Large intestine (tissue), 3 donors: ENCODE results near the gene CCR3. TPM values are rescaled to one million over a fixed set of nuclear protein-coding genes. Genes with fewer than 3 reads are reported as not detected.
A peak's percentile ranks its signal among the peaks of the same experiment; 100 is the strongest.

ENCODE experiments used
- DNase-seq, 2 donors: peaks; one replicate each; pipeline versions ENCODE4 v3.0.0 to v3.0.0-alpha.2; 2013
- H3K27ac ChIP-seq: one replicate; pipeline ENCODE4 v1.5.1; 2013; ENCODE audit warnings: low read length
- H3K27me3 ChIP-seq: 2 replicates; pipeline ENCODE4 v1.6.1; 2013; ENCODE audit warnings: low read length; ENCODE audit not compliant: control insufficient read depth, insufficient read depth
- H3K36me3 ChIP-seq: 2 replicates; pipeline ENCODE4 v1.6.1; 2013; ENCODE audit warnings: low read length; ENCODE audit not compliant: control insufficient read depth, insufficient read depth
- H3K4me1 ChIP-seq: one replicate; pipeline ENCODE4 v1.6.1; 2013; ENCODE audit warnings: low read length; ENCODE audit not compliant: control insufficient read depth, insufficient read depth
- H3K4me3 ChIP-seq: one replicate; pipeline ENCODE4 v1.5.1; 2013; ENCODE audit warnings: low read length
- H3K9me3 ChIP-seq: one replicate; pipeline ENCODE4 v1.6.1; 2013; ENCODE audit warnings: mild to moderate bottlenecking, low read depth, low read length, moderate library complexity; ENCODE audit not compliant: control insufficient read depth
- WGBS: methylation state at CpG from one replicate; pipeline ENCODE4 v1.1.5; 2013; ENCODE audit warnings: low lambda C conversion rate; ENCODE audit not compliant: insufficient coverage; 5-methylcytosine and 5-hydroxymethylcytosine counted together
- polyA plus RNA-seq: library from polyadenylated mRNA; unstranded; fragments of 120-200 nt; gene quantifications from one replicate; pipeline ENCODE4 v1.2.1, GENCODE V29; 2013

CCR3 gene
- polyA plus RNA-seq, 1 donor: 0.15 TPM

DNA sequence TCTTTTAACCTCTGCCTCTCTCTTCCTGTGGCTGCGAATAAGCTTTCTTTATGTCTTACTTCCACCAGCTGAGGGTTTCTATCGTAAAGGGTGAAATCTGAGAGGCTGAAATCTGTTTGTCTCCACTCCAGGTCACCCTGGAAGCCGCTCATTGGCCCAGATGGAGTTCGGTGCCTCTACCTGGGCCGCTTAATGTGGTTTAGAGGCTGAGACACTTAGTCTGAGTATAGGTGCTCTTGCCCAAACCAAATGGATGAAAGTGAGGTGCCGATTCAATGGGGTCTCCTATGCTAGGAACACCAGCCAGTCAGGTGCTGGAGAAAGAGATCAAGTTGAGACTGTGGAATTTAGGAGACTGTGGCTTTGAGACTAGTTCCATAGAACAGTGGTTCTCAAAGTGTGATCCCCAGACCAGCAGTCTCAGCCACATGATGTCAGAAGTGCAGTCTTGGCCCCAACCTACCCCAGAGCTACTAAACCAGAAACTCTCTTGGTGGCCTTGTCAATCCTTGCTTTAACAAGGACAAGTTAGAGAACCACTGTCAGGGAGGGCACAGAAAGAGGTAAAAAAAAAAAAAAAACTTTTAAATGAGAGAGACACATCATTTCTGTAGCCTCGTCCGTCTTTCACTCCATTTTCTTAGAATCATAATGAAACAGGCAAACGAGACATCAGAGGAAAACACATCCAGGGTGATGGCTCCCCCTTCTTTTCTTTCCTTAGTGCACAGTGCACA is 56.8 kb downstream of the CCR3 start:
- Histone ChIP-seq H3K9me3 (no peaks in the 10 kb centered on the region), H3K27ac (no peak overlapping the region), H3K4me3 (no peak overlapping the region), H3K27me3 (peaks cover 9% of the 10 kb centered on the region), H3K4me1 (no peaks in the 10 kb centered on the region), H3K36me3 (no peaks in the 10 kb centered on the region)
- DNase-seq: no peak
- whole genome bisulfite sequencing: 57% methylated on average over 3 of the region's 9 CpGs

DNA sequence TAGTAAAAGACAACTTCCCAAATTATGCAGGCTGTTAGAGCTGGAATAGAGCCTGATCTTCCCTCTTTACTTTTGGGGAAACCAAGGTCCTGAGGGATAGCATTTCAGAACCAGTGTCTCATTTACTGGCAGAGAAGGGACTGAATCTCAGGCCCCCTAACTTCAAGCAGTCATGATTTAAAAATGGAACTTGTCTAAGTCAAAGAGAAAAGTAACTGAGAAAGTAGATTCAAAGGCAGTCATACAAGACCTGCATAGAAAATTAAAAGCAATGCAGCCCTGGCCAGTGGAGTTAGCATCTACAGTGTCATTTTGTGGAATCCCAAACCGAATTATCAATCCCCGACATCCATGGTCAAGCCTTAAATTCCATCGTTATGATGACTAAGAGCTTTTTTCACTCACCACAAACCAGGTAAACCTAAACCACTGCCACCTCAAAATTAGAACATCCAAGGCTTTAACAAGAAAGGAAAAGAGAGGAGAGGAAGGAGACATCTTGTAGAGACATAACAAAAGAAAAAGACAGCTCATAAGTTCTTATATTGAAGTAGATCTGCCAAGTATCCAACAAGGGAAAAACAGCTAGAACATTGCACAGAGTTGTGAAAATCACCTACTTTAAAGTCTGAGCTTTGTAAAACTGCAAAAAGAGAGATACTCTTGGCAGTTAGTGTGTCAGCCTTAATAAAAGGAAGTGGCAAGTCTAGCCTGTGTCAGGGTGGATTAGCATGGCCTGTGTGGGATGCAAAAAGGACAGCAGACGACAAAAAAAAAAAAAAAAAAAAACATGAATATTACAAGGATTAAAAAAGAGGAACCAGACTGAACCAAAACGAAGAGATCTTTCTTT is 57.6 kb downstream of the CCR3 start:
- Histone ChIP-seq H3K36me3 (no peaks in the 10 kb centered on the region), H3K27ac (no peak overlapping the region), H3K4me3 (no peak overlapping the region), H3K4me1 (no peaks in the 10 kb centered on the region), H3K9me3 (no peaks in the 10 kb centered on the region), H3K27me3 (peaks cover 9% of the 10 kb centered on the region)
- DNase-seq: no peak
- WGBS: 87% methylated on average over 3 of the region's 5 CpGs

DNA sequence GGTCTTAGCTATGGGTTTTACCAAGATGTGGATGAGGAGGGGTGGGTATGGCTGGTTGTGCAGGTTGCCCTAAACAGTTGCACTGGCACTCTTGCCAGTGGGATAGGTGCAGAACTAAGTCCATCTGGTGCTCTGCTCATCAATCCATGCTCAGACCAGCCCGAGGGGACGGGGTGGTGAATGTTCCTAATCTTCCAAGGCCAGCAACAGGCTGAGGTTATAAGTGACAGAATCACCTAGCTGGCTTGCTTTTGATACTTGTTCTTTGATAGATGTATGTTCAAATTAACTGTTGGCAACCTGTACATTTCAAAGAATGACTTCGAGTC is 58.2 kb downstream of the CCR3 start:
- H3K4me1 ChIP-seq: no peaks in the 10 kb centered on the region
- no peaks in the 10 kb centered on the region for H3K36me3 ChIP-seq
- WGBS: 100% methylated on average over 1 of the region's 3 CpGs
- no peaks in the 10 kb centered on the region for H3K9me3 ChIP-seq
- H3K27ac ChIP-seq: no peak overlapping the region
- peaks cover 9% of the 10 kb centered on the region for H3K27me3 ChIP-seq
- no peak overlapping the region for H3K4me3 ChIP-seq
- DNase-seq: no peak

DNA sequence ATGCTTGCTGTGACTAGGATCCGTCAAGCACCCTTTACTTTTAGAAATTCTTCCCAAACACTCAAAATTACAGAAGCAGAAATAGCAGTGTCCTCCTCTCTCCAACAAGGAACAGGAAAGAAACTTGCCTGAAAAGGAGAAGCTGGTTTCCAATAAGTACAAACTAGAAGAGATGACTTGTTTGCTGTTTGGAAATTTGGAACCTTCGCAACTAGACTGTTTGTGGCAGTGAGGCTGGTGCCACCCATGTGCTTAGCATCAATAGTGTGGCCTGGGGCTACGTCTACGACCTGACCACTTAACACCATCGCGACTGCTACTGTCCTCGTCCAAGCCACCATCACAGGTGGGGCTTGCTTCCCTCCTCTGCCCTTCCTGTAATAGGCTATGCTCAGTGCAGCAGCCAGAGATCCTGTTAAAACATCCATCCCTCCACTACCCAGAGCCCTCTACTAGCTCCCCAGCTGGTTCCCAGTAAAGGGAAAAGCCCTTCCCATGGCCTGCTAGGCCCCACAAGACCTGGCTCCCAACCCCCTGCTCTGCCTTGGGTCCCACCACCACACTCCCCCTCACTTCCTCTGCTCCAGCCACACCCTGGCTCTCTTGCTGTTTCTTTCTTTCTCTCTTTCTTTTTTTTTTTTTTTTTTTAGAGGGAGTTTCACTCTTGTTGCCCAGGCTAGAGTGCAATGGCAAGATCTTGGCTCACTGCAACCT is 59.0 kb downstream of the CCR3 start:
- Histone ChIP-seq H3K4me3 (no peak overlapping the region), H3K27ac (no peak overlapping the region), H3K27me3 (peaks cover 9% of the 10 kb centered on the region), H3K36me3 (no peaks in the 10 kb centered on the region), H3K9me3 (no peaks in the 10 kb centered on the region), H3K4me1 (no peaks in the 10 kb centered on the region)
- no CpG with 5 or more reads among the region's 7 CpGs for WGBS
- no peak for DNase-seq

GRCh38 chr3:46303240-46303639 is 61.0 kb downstream of the CCR3 start:
- Histone ChIP-seq H3K4me1 (no peaks in the 10 kb centered on the region), H3K4me3 (no peak overlapping the region), H3K36me3 (no peaks in the 10 kb centered on the region), H3K27me3 (peaks cover 9% of the 10 kb centered on the region), H3K9me3 (no peaks in the 10 kb centered on the region), H3K27ac (no peak overlapping the region)
- no CpG with 5 or more reads among the region's 3 CpGs for WGBS
- no peak for DNase-seq

GRCh38 chr3:46304739-46305138 is 62.5 kb downstream of the CCR3 start:
- H3K4me1 ChIP-seq: no peaks in the 10 kb centered on the region
- H3K27ac ChIP-seq: no peak overlapping the region
- WGBS: 90% methylated on average over 3 of the region's 3 CpGs
- DNase-seq: no peak
- H3K36me3 ChIP-seq: no peaks in the 10 kb centered on the region
- H3K4me3 ChIP-seq: no peak overlapping the region
- peaks cover 9% of the 10 kb centered on the region for H3K27me3 ChIP-seq
- no peaks in the 10 kb centered on the region for H3K9me3 ChIP-seq

DNA sequence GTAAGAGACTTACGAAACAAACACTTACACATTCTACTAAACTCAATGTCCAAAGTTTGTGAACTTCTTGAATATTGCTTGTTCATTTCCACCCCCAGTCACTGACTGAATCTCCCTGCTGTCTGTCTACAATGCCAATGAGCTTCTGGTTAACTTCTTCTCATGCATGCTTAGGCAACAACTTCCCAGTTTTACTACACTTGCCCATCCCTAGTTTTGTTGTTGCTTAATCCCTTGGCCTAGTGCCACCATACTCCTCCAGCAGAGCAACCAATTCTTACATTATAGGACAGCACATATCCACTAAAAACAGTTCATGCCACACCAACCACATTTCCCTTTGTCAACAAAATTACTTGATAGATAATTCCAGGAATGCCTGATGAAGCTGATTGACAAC is 70.7 kb downstream of the CCR3 start:
- H3K9me3 ChIP-seq: no peaks in the 10 kb centered on the region
- no peaks in the 10 kb centered on the region for H3K36me3 ChIP-seq
- no peak overlapping the region for H3K4me3 ChIP-seq
- H3K27me3 ChIP-seq: no peaks in the 10 kb centered on the region
- no peaks in the 10 kb centered on the region for H3K4me1 ChIP-seq
- DNase-seq: peak in 1 of 2 donors; percentile 12
- H3K27ac ChIP-seq: no peak overlapping the region
- no CpG with 5 or more reads among the region's 1 CpG for WGBS

GRCh38 chr3:46314517-46314916 is 72.3 kb downstream of the CCR3 start:
- Histone ChIP-seq H3K27me3 (no peaks in the 10 kb centered on the region), H3K27ac (no peak overlapping the region), H3K9me3 (no peaks in the 10 kb centered on the region), H3K36me3 (no peaks in the 10 kb centered on the region), H3K4me1 (no peaks in the 10 kb centered on the region), H3K4me3 (no peak overlapping the region)
- no peak for DNase-seq

DNA sequence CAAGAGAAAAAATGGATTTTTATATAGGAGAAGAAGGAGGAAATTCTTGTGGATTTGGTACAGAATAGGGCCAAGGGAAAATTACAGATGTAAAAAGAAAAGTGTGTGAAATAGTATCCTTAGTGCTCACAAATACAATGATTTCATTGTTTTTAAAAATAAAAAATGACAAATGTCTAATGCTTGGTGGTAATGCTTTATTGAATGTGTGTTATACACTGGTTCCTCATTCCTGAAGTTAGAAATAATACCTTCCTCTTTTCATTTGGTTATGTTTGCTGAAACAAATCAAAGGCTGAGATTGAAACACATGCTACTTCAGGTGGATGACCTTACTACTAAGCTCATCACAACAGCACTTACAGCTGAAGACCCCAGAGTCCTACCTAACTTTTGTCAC is 73.9 kb downstream of the CCR3 start:
- Histone ChIP-seq H3K27me3 (no peaks in the 10 kb centered on the region), H3K27ac (no peak overlapping the region), H3K4me1 (no peaks in the 10 kb centered on the region), H3K9me3 (no peaks in the 10 kb centered on the region), H3K4me3 (no peak overlapping the region), H3K36me3 (no peaks in the 10 kb centered on the region)
- no peak for DNase-seq
